Ovary (tissue), 9 donors: ENCODE measurements around the gene L1CAM. TPM values are rescaled to one million over a fixed set of nuclear protein-coding genes. Genes with fewer than 3 reads are reported as not detected.

Experiments
- DNase-seq, 5 donors: peaks; one replicate each; pipeline ENCODE4 v3.0.0-alpha.2; 2019 to 2020
- H3K27ac ChIP-seq, 2 donors: fragments of 200-600 bp; one replicate each; pipeline versions ENCODE4 v1.5.1 to v1.8.0; 2019 to 2022
- H3K27me3 ChIP-seq: fragments of 200-600 bp; one replicate; pipeline ENCODE4 v1.8.0; 2022
- H3K36me3 ChIP-seq: fragments of 200-600 bp; sonication (generic); one replicate; pipeline ENCODE4 v1.5.1; 2019
- H3K4me1 ChIP-seq: one replicate; pipeline ENCODE4 v1.8.1; 2013; ENCODE audit warnings: mild to moderate bottlenecking, moderate library complexity; ENCODE audit not compliant: insufficient read depth
- H3K4me3 ChIP-seq: fragments of 200-600 bp; sonication (generic); one replicate; pipeline ENCODE4 v1.5.1; 2017
- H3K9me3 ChIP-seq, 2 donors: fragments of 200-600 bp in 1 of 2; sonication (generic) in 1 of 2; one replicate each; pipeline versions ENCODE4 v1.5.1 to v1.8.1; 2013 to 2019; ENCODE audit warnings: mild to moderate bottlenecking in 1 of 2, moderate library complexity in 1 of 2
- CTCF ChIP-seq, 3 donors: fragments of 450-650 bp in 2 of 3; fragments of 200-600 bp in 1 of 3; IDR thresholded peaks; one replicate each; pipeline versions ENCODE4 v1.5.1 to v1.8.0; 2016 to 2022; ENCODE audit warnings: antibody characterized with exemption in 3 of 3, mild to moderate bottlenecking in 1 of 3
- EP300 ChIP-seq: sonication (generic); formaldehyde crosslinking; IDR thresholded peaks from one replicate; pipeline ENCODE4 v1.6.1; 2017; ENCODE audit warnings: antibody characterized with exemption
- POLR2A ChIP-seq: fragments of 450-650 bp; IDR thresholded peaks from one replicate; pipeline ENCODE4 v1.6.1; 2017; ENCODE audit warnings: antibody characterized with exemption, mild to moderate bottlenecking, moderate library complexity
- WGBS, 3 donors: extraction: QIAGEN DNeasy Blood & Tissue Kit in 1 of 3; methylation state at CpG; one replicate each; pipeline versions ENCODE4 v1.1.5 to v1.1.7; 2013 to 2017; 5-methylcytosine and 5-hydroxymethylcytosine counted together
- intact Hi-C, 4 donors: fragments of 100-400 bp; cut with DNase I; formaldehyde crosslinking; loops; one replicate each; pipeline versions ENCODE4 v1.11.0 to v1.15.1; 2022 to 2023
- polyA plus RNA-seq, 2 donors: library from polyadenylated mRNA; stranded (reverse); fragments of 200-250 nt in 1 of 2; fragments of 350-450 nt in 1 of 2; fragmentation: Illumina TruSeq in 1 of 2; extraction: RNeasy Lipid Tissue Mini Kit (QIAGEN cat#74804) in 1 of 2; gene quantifications; one replicate each; pipeline ENCODE4 v1.2.3, GENCODE V29; 2013 to 2014
- total RNA-seq, 7 donors: library from RNA; depleted of rRNA in 2 of 7; stranded (reverse); fragments of >200 nt in 2 of 7; fragmentation: NEBNext Ultra II Directional in 3 of 7; extraction: Animal tissue kit (Norgen Biotek cat#: 25700) in 3 of 7; gene quantifications; one replicate each; pipeline versions ENCODE4 v1.1.0 to v1.2.4, GENCODE V29; 2016 to 2023
- donor health status: DM: no; HTN: no; CAD: no; lungs with moderate emphysema.
- donor health status: DM: no; HTN: no; CAD: no.
- donor health status: Bipolar disorder and iron deficiency.
- donor health status: DM: yes; HTN: yes; CAD: no.
- donor health status: DM: no; HTN: no; CAD: no.
- donor health status: DM: yes; HTN: yes; CAD: no.

The L1CAM gene
- total and polyA plus RNA-seq, 9 donors: 0.36 to 3.0 (median 0.99) TPM; not detected in 1

- no peak overlapping the region for H3K27ac ChIP-seq
- intact Hi-C loops: no loop called here
- H3K4me1 ChIP-seq: no peaks in the 10 kb centered on the region
- no peaks in the 10 kb centered on the region for H3K9me3 ChIP-seq
- DNase-seq: no peak
- no peak overlapping the region for H3K4me3 ChIP-seq
- H3K36me3 ChIP-seq: no peaks in the 10 kb centered on the region
- no peaks in the 10 kb centered on the region for H3K27me3 ChIP-seq
- WGBS, 3 donors: 64 to 67% (median 66%) methylated on average over 21 of the region's 21 CpGs
- TF ChIP-seq EP300 (no peak), POLR2A (no peak), CTCF (IDR thresholded peaks at IDR 0.05) (no peak)
Measured at GRCh38 chrX:153861733-153862310, 24.2 kb downstream of the L1CAM start.

- 76 to 83% (median 81%) methylated on average over 10 of the region's 10 CpGs for WGBS, 3 donors
- intact Hi-C loops: no loop called here
Measured at GRCh38 chrX:153861151-153861550, 24.8 kb downstream of the L1CAM start.

GRCh38 chrX:153857348-153857903, 28.5 kb downstream of the L1CAM start:
- no peak for DNase-seq
- H3K36me3 ChIP-seq: no peaks in the 10 kb centered on the region
- H3K9me3 ChIP-seq: no peaks in the 10 kb centered on the region
- no peak overlapping the region for H3K27ac ChIP-seq
- TF ChIP-seq POLR2A: no peak
- no peaks in the 10 kb centered on the region for H3K27me3 ChIP-seq
- H3K4me1 ChIP-seq: no peaks in the 10 kb centered on the region
- H3K4me3 ChIP-seq: no peak overlapping the region
- intact Hi-C loops: no loop called here
- WGBS, 3 donors: 47 to 60% (median 54%) methylated on average over 2 of the region's 2 CpGs

More at GRCh38 chrX:153861151-153861550, 24.8 kb downstream of the L1CAM start:
- TF ChIP-seq POLR2A: no peak
- no peak for TF ChIP-seq EP300
- no peak for TF ChIP-seq CTCF (IDR thresholded peaks at IDR 0.05)
- Histone ChIP-seq H3K36me3 (no peaks in the 10 kb centered on the region), H3K4me1 (no peaks in the 10 kb centered on the region), H3K9me3 (no peaks in the 10 kb centered on the region), H3K27ac (no peak overlapping the region), H3K27me3 (no peaks in the 10 kb centered on the region), H3K4me3 (no peak overlapping the region)
- DNase-seq: no peak

- no peaks in the 10 kb centered on the region for H3K4me1 ChIP-seq
- no peaks in the 10 kb centered on the region for H3K9me3 ChIP-seq
- no peak overlapping the region for H3K27ac ChIP-seq
- TF ChIP-seq CTCF (IDR thresholded peaks at IDR 0.05) (no peak), EP300 (no peak)
- no peaks in the 10 kb centered on the region for H3K27me3 ChIP-seq
- H3K36me3 ChIP-seq: no peaks in the 10 kb centered on the region
- WGBS, 3 donors: 78 to 83% (median 82%) methylated on average over 9 of the region's 9 CpGs
- H3K4me3 ChIP-seq: no peak overlapping the region
- intact Hi-C loops: no loop called here
- no peak for DNase-seq
Measured at GRCh38 chrX:153854702-153855101, 31.3 kb downstream of the L1CAM start.

- no peak for TF ChIP-seq POLR2A
- no peak for TF ChIP-seq EP300
- TF ChIP-seq CTCF (IDR thresholded peaks at IDR 0.05): no peak
- Histone ChIP-seq H3K4me3 (no peak overlapping the region), H3K27me3 (no peaks in the 10 kb centered on the region)
Measured at GRCh38 chrX:153853902-153854267, 32.1 kb downstream of the L1CAM start.

More at GRCh38 chrX:153853902-153854267, 32.1 kb downstream of the L1CAM start:
- Histone ChIP-seq H3K36me3 (no peaks in the 10 kb centered on the region), H3K9me3 (no peaks in the 10 kb centered on the region), H3K27ac (no peak overlapping the region), H3K4me1 (no peaks in the 10 kb centered on the region)
- 72 to 82% (median 81%) methylated on average over 3 of the region's 3 CpGs for WGBS, 3 donors
- intact Hi-C loops: no loop called here
- DNase-seq: no peak
